Kasumi-1 (cell line): ENCODE measurements around the gene NDN.

ENCODE experiments used
- DNase-seq, 2 experiments: peaks; one replicate each; lab custom pipeline; 2025; lab: John Stamatoyannopoulos, UW

The NDN gene

GRCh38 chr15:23642413-23643044, 44.6 kb downstream of the NDN start:
- peak; percentile 5 to 20 for DNase-seq
